ENCODE data around the gene DCTN1.
"Not testable (repeated sequence)": the region's sequence is repeated elsewhere in the genome, so short reads cannot be mapped to it uniquely, and the experiment has no call there.

Gene DCTN1

DNA sequence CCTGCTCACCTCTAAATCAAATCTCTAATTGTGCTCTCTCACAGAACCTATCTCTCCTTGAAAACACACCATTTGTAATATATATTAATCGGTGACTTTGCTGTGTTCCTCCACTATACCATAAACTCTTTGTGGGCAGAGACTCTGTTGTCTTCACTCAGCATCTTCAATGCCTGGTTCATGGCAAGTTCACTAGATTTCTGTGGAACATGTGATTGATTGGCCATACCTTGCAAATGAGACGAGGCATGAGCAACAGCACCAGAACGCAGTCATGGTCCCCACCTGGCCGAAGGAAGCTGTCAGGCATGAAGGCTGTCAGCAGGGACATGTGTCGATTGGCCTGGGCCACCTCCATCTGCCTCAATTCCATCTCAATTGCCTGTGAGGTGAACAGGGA is 11.6 kb downstream of the DCTN1 start:
- no peak for FAIRE-seq

DNA sequence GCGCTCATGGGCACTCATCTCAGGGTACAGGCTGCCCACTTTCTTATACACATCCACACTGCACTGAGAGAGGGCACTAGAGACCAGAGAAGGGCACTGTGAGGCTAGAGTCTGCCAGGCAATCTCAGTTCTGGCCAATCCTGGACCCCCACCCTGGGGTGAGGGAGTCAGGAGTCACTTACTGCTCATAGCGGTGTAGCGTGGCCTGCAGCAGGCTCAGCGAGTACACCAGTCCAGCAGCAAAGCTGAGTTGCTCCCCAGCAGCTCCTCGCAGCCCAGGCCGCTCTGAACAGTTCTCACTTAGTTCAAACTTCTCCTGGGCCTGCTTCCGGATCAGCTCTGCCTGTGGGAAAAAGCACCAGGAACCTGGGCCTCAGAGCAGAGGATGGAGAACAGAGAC is 12.3 kb downstream of the DCTN1 start:
- no peak for FAIRE-seq

- FAIRE-seq: no peak
These were observed 14.1 kb downstream of the DCTN1 start for GRCh38 chr2:74366036-74366435.

GRCh38 chr2:74364533-74365505 is 15.3 kb downstream of the DCTN1 start:
- no peak for FAIRE-seq

GRCh38 chr2:74361327-74361726 is 18.8 kb downstream of the DCTN1 start:
- FAIRE-seq: no peak

GRCh38 chr2:74357627-74358026 is 22.5 kb downstream of the DCTN1 start:
- no peak for FAIRE-seq

DNA sequence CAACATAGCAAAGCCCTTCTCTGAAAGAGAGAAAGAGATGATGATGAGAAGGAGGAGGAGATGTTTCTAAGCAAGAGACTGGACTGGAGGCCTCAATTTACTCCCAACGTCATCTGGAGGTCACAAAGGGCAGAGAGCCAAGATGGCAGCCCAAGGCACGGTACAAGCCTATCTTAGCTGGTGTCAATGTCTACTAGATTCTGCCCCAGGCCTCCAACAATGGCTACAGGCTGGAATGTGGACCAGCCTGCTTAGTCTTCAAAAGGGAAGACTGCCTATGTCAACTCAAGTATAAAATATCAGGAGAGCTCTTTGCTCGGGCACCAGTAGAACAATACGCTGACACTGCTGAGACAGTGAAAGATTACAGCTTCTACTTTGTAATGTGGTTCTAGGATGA is 30.2 kb downstream of the DCTN1 start:
- no peak for FAIRE-seq

DNA sequence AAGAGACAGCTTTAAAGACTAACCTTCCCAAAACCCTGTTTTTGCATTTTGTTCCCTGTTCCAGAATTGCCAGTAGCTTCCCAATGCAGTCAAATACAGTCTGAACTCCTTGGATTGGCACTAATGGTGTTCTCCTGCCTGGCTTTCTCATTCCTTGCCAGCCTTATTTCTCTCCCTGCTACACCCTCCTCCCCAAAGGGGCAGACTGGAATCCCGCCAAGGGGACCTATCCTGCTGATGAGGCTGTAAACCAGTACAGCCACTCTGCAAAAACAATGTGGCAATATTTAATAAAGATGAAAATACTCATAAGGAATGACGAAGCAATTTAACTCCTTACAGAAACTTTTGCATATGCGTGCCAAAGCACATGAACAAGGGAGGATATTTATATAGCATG is 32.4 kb downstream of the DCTN1 start:
- FAIRE-seq: no peak

DNA sequence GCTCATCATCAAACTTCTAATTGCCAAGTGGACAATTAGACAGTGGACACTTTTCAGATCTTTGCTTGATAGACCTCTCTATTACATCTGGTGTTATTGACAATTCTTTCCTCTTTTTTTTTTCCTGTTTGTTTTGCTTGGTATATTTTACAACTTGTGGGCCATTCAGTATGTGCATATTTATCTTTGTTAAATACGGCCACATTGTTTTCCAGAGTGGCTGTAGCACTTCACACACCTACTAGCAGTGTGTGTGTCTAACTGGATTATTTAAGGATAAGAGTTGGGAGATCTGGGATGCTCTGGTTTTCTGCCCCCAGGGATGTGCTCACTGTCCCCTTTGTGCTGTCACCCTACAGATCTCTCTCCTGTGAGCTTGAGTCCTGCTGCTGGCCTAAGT is 32.8 kb downstream of the DCTN1 start:
- no peak for FAIRE-seq

DNA sequence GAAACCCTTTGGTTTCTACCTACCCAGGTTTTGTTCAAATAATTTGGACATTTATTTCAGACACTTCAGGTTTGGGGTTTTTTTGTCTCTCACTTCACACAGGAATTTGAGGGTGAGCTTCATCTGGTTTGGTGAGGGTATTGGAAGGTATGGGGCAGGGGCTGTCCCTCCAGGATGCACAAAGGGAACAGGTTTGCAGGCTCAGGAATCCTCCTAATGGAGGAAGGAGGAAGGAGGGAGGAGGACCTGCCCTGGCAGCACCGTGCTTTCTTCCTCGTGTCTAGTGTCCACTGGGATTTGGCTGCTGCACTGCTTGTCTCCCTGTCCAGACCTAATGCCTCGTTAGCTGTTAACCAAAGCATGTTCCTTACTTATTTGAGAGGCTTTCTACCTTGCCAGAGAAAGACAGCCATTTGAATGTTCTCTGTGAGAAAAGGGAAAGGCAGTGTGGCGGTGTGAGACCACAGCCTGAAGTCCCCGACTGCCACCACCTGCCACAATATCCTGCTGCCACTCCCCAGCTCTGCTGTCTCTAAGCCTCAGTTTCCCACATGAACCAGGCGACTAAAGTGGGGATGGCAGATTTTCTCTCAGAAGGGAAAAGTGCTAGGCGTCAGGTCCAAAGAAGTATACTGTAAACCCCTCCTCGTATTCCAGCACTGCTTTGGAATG is 34.7 kb downstream of the DCTN1 start:
- no peak for FAIRE-seq

DNA sequence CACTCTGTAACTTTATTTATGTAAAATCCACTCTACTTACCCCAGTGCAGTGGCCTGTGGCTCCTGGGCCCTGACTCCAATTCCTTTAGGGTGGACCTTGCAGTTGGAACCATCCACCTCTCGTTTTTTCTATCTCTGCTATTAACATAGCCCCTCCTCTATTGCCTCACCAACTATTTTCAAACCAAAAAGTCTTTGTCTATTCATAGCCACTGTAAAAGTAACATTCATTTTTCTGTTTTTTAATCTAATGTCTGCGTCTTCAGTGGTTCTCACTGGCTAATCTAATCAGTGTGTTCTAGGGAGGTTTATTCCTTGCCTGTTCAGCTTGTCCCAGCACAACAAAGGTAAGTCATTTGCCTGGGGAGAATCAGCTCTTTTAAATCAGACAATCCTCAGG is 36.8 kb downstream of the DCTN1 start, which contains the start of gene SLC4A5:
TSS of gene SLC4A5 (minus strand) at position 101 of the 400 bp plus-strand sequence. CDS start 28,393 bp downstream, outside the sequence.
- no peak for FAIRE-seq

GRCh38 chr2:74336227-74336626 is 43.9 kb downstream of the DCTN1 start:
- FAIRE-seq: not testable (repeated sequence)

GRCh38 chr2:74334931-74335333 is 45.2 kb downstream of the DCTN1 start:
- FAIRE-seq: no peak

GRCh38 chr2:74333896-74334586 is 46.1 kb downstream of the DCTN1 start:
- no peak for FAIRE-seq

- no peak for FAIRE-seq
These were observed 46.9 kb downstream of the DCTN1 start for GRCh38 chr2:74333175-74333574.

DNA sequence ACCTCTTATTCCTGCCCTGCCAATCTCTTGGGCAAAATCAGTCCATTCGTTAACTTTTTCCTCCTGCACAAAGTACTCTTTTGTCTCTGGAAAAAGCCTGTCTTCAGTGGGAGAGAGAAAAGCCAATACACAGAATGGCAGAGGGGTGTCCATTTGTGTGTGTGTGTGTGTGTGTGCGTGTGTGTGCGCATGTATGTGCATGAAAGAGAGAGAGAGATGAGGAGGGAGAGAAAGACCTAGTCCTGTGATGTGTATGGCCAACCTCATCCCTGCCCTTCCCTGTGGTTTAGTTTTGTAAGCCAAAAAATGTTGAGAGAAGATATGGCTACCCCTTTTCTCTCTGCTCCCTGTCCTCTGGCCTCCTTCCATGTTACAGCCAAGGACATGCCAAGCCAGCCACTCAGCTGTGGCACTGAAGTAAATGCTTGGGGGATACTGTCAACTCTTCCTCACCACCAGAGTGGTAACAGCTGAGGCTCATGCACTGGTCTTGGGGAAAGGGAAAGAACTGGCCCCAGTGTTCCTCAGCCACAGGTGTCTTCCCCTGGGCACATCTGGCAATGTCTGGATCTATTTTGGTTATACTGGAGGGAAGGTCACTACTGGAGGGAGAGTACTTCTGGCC is 47.4 kb downstream of the DCTN1 start:
- FAIRE-seq: no peak

DNA sequence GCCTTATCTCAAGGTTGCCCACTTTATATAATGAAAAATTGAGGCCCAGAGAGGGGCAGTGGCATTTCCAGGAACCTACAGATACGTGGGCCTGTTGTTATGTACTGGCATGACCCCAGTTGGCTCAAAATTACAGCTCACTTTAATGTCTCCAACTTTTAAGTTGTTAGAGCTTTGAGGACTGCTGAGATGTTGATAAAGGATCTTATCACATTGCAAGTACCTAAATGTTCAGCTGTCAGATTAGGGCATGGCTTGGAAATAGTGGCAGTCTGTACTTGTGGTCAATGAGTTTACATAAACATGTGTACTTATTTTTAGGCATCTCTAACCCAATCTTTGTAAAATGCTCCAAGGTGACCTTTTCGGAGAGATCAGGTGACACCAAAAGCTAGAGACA is 51.5 kb downstream of the DCTN1 start:
- no peak for FAIRE-seq

DNA sequence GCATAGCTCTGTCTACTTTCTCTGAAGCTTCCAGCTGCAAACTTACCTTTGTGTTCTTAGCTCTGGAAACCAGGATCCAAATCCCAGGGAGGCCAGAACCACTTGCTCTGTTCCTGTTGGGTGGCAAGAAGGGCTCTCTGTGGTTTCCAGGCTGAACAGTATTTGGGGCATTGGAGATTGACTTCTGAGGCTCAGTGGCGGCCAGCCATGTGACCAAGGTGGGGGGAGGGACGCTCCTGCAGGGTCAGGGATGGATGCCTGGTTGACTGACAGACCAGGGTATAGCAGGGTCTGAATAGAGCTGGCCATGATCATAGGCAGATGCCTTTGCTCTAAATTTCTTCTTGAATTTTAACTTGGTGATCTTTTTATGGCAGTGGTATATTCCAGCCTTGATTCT is 52.0 kb downstream of the DCTN1 start:
- no peak for FAIRE-seq

- no peak for FAIRE-seq
These were observed 52.5 kb downstream of the DCTN1 start for GRCh38 chr2:74327627-74328026.

DNA sequence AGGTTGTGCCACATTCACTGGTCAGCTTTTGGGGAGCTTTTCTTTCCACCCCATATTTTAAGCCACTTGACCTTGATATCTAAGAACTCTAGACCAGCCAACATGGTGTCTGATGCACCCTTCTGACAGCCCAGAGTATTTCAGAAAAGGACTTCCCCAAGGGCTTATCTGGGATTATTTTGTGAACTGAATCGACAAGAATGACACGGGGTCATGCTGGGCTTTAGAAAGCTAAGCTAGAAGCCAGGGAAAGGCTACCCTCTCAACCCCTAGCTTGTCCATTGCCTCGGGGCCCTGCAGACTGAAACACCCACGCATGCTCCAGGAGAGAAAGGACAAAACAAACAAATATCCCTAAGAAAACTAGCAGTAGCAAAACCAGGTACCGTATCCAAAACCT is 52.9 kb downstream of the DCTN1 start:
- FAIRE-seq: no peak

DNA sequence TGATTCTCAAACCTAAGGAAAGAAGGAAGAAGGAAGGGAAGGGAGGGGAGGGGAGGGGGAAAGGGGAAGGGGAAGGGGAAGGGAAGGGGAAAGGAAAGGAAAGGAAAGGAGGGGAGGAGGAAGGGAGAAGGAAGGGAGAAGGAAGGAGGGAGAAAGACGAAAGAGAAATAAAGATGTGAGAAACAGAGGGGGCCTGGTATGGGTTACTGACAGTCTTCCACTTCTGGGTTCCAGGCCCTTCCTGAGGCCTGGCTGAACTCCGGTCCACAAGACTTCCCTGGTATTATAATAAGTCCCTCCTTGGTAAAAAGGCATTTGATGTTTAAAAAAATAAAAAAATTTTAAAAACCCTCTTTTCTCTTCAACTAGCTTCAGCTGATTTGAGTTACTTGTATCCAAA is 54.3 kb downstream of the DCTN1 start:
- FAIRE-seq: no peak

DNA sequence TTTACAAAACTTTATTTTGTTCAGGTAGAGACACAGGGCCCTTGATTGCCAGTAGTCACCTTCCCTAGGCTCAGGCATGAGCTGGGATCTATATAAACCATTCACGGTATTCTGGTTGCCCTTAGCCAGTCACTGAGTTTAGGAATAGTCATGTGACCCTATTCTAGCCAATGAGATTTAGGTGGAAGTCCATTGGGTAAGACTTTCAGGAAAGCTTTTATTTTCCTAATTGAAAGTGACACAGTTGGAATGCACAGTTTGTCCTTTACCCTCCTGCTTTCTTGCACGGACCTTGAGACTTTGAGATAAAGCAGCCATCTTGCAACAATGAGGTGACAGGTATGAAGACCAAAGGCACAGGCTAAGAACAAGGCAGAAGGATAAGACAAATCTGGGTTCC is 58.4 kb downstream of the DCTN1 start:
- FAIRE-seq: no peak

DNA sequence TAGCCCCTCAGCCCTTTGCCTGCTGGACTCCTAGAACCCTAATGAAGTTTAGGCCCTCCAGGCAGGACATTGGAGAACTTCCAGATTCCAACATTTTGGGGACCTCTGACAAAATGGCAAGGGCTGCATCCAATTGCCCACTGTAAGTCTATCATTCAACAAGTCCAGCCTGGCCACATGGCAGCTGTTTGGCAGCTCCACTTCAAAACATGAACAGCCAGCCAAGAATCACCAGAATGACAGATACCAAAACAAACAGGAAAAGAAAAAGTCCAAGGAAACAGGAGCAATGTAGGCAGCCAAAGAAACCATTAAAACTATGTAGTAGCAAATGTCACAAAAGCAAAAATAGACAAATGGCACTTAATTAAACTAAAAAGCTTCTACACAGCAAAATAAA is 62.4 kb downstream of the DCTN1 start:
- no peak for FAIRE-seq
